RCC 7860 (cell line): ENCODE results near the gene MRPL18.
"Not testable (repeated sequence)": the region's sequence is repeated elsewhere in the genome, so short reads cannot be mapped to it uniquely, and the experiment has no call there.

Experiments
- DNase-seq: peaks from one replicate; pipeline ENCODE4 v3.0.0-alpha.2; 2015; ENCODE audit warnings: low spot score
- FAIRE-seq: peaks from 2 replicates; lab custom pipeline; 2012; peaks lifted over from hg19 to GRCh38; lab: Jason Lieb, UNC

The MRPL18 gene

GRCh38 chr6:159813781-159814180 lies 23.5 kb downstream of the MRPL18 start:
- DNase-seq (no peak), FAIRE-seq (no peak)

GRCh38 chr6:159815410-159815809 lies 25.1 kb downstream of the MRPL18 start:
- FAIRE-seq, result no peak
- no peak for DNase-seq

GRCh38 chr6:159816775-159817174 lies 26.5 kb downstream of the MRPL18 start:
- not testable (repeated sequence) for DNase-seq, FAIRE-seq

GRCh38 chr6:159817951-159818739 lies 27.9 kb downstream of the MRPL18 start:
- DNase-seq (no peak), FAIRE-seq (no peak)

- no peak for DNase-seq
- FAIRE-seq, result no peak
These were observed 28.8 kb downstream of the MRPL18 start for GRCh38 chr6:159819098-159819497.

GRCh38 chr6:159819932-159820640 lies 29.8 kb downstream of the MRPL18 start:
- FAIRE-seq, result no peak
- no peak for DNase-seq

GRCh38 chr6:159821122-159821521 lies 30.9 kb downstream of the MRPL18 start:
- FAIRE-seq (no peak), DNase-seq (no peak)

- FAIRE-seq (no peak), DNase-seq (no peak)
These were observed 31.5 kb downstream of the MRPL18 start for GRCh38 chr6:159821726-159822125.

GRCh38 chr6:159823953-159824352 lies 33.7 kb downstream of the MRPL18 start:
- FAIRE-seq (no peak), DNase-seq (no peak)

GRCh38 chr6:159824690-159825089 lies 34.4 kb downstream of the MRPL18 start:
- FAIRE-seq, DNase-seq: not testable (repeated sequence)

- FAIRE-seq (no peak), DNase-seq (no peak)
These were observed 35.7 kb downstream of the MRPL18 start for GRCh38 chr6:159826004-159826403.

GRCh38 chr6:159826968-159827647 lies 36.8 kb downstream of the MRPL18 start:
- FAIRE-seq, result no peak
- no peak for DNase-seq

GRCh38 chr6:159828074-159828473 lies 37.8 kb downstream of the MRPL18 start:
- DNase-seq (no peak), FAIRE-seq (no peak)

- no peak for DNase-seq
- FAIRE-seq, result no peak
These were observed 39.3 kb downstream of the MRPL18 start for GRCh38 chr6:159829526-159829925.

- DNase-seq (no peak), FAIRE-seq (no peak)
These were observed 40.5 kb downstream of the MRPL18 start for GRCh38 chr6:159830501-159831372.

GRCh38 chr6:159831373-159831679 lies 41.1 kb downstream of the MRPL18 start:
- FAIRE-seq (no peak), DNase-seq (no peak)

GRCh38 chr6:159832946-159833345 lies 42.7 kb downstream of the MRPL18 start:
- no peak for DNase-seq
- no peak for FAIRE-seq

- no peak for DNase-seq
- FAIRE-seq, result no peak
These were observed 43.3 kb downstream of the MRPL18 start for GRCh38 chr6:159833556-159833955.

- FAIRE-seq, result no peak
- no peak for DNase-seq
These were observed 43.8 kb downstream of the MRPL18 start for GRCh38 chr6:159833997-159834603.

GRCh38 chr6:159836718-159837490 lies 46.6 kb downstream of the MRPL18 start:
- FAIRE-seq (no peak), DNase-seq (no peak)
